ENCODE data around the gene CLCN6. TPM values are rescaled to one million over a fixed set of nuclear protein-coding genes. Genes with fewer than 3 reads are reported as not detected.

CLCN6 gene
- total RNA-seq, 8 experiments from 2014 or later, result 9.6 to 61.4 (median 27.0) TPM

DNA sequence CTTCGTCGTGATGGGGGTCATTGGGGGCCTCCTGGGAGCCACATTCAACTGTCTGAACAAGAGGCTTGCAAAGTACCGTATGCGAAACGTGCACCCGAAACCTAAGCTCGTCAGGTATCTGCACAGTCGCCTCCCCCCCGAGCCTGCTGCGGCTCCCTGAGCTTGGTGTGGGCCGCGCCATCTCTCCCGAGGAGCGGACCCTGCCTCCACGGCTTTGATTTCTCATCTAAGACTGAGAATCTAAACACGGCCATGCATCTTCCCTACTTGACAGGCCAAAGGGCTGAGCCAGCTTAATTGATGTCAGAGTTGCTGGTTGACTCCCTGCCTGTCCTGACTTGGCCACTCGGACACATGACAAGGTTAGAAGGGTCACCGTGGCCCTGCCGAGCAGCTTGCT lies 22.5 kb downstream of the CLCN6 start:
- Histone ChIP-seq H3K4me1 (replicated peaks in 1 of 2) (no peaks in the 10 kb centered on the region), H3K4me3 (no peak overlapping the region), H3K27ac (no peak overlapping the region)
- 88 to 100% (median 92%) methylated on average over 2 to 19 of the region's 19 CpGs; no CpG with 5 or more reads in 3 of the 10 experiments for WGBS, 10 experiments
- in situ Hi-C loops (cut with MboI; ENCODE audit: low pct_unique_long_range_greater_than_20kb in 2 of 9, low sequenced_read_pairs in 9 of 9, unreplicated experiment in 9 of 9), result loop anchor here in 1 of 9 experiments (25.0 kb wide), 1 partner anchor 384 kb away; no protein-coding TSS in a partner anchor
- ATAC-seq (replicated peaks in 6 of 8), result peak in 1 of 8 experiments; percentile 14

DNA sequence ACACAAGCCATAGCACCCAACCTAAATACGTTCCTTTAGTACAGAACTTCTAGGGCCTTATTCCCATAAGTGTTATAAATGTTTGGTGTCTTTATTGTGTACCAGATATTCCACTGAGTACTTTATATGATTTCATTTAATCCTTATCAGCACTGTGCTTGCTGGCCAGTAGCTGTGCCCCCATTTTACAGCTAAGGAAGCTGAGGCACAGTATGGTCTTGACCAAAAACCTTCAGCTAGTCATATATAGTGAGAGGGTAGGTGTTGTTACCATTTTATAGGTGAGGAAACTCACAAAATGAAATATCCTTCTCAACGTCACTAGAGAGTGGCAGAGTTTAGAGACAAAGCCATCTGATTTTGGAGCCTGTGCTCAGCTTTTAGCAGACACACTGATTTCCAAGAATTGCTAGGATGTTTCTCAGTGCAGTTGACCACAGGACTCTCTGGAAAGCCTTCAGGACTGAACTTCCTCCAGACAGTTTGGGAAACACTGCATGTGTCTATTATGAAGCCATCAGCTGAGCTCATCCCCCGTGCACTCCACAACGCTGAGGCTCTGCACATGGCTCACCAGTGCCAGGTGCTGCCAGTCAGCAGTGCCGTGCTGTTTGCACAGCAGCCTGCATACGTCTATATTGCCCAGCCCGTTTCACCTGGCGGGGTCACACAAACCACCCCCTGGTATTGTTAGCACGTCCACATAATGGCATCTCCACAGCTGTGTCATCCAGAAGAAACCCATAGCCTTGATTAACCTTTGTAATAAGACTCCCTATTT lies 26.1 kb downstream of the CLCN6 start:
- no peak for ATAC-seq (replicated peaks in 6 of 8)
- no peaks in the 10 kb centered on the region for H3K4me1 ChIP-seq (replicated peaks in 1 of 2)
- H3K27ac ChIP-seq, result no peak overlapping the region
- in situ Hi-C loops (cut with MboI; ENCODE audit: low pct_unique_long_range_greater_than_20kb in 2 of 9, low sequenced_read_pairs in 9 of 9, unreplicated experiment in 9 of 9), result loop anchor here in 1 of 9 experiments (25.0 kb wide), 1 partner anchor 380 kb away; no protein-coding TSS in a partner anchor
- no peak overlapping the region for H3K4me3 ChIP-seq
- 80 to 100% (median 92%) methylated on average over 1 to 9 of the region's 9 CpGs; no CpG with 5 or more reads in 1 of the 10 experiments for WGBS, 10 experiments

DNA sequence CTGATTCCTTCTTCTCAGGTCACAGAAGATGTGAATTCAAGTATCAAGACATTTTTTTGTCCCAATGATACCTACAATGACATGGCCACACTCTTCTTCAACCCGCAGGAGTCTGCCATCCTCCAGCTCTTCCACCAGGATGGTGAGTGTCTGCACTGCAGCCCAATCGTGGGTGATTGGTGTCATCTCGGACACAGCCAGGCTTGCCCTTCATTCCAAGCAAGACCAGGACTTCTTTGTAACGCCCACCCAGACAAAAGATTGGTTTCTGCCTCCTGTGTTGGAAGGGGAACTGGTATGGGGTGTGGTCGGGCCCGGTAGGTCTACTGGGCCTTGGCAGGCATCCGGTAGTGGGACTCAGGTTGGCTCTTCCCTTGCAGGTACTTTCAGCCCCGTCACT lies 27.5 kb downstream of the CLCN6 start:
- in situ Hi-C loops (cut with MboI; ENCODE audit: low pct_unique_long_range_greater_than_20kb in 2 of 9, low sequenced_read_pairs in 9 of 9, unreplicated experiment in 9 of 9), result loop anchor here in 1 of 9 experiments (25.0 kb wide), 1 partner anchor 379 kb away; no protein-coding TSS in a partner anchor

DNA sequence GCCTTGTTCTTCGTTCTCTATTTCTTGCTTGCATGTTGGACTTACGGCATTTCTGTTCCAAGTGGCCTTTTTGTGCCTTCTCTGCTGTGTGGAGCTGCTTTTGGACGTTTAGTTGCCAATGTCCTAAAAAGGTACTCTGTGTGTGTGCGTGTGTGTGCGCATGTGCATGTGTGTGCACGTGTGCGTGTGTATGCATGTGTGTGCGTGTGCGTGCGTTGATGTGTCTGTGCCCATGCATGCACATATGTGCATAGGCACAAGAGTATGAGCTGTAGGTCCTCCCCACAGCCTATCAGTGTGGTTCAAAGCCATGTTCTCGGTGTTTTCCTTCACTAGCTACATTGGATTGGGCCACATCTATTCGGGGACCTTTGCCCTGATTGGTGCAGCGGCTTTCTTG lies 27.9 kb downstream of the CLCN6 start:
- no peak overlapping the region for H3K27ac ChIP-seq
- ATAC-seq (replicated peaks in 6 of 8), result peak in 1 of 8 experiments; percentile 3
- no peaks in the 10 kb centered on the region for H3K4me1 ChIP-seq (replicated peaks in 1 of 2)
- WGBS, 10 experiments, result 83 to 100% (median 95%) methylated on average over 1 to 13 of the region's 13 CpGs; no CpG with 5 or more reads in 2 of the 10 experiments
- H3K4me3 ChIP-seq, result no peak overlapping the region
- in situ Hi-C loops (cut with MboI; ENCODE audit: low pct_unique_long_range_greater_than_20kb in 2 of 9, low sequenced_read_pairs in 9 of 9, unreplicated experiment in 9 of 9), result loop anchor here in 1 of 9 experiments (25.0 kb wide), 1 partner anchor 378 kb away; no protein-coding TSS in a partner anchor

More for the DNA sequence above, 27.5 kb downstream of the CLCN6 start:
- ATAC-seq (replicated peaks in 6 of 8), result no peak
- no peak overlapping the region for H3K4me3 ChIP-seq
- 82 to 100% (median 86%) methylated on average over 3 to 8 of the region's 8 CpGs; no CpG with 5 or more reads in 5 of the 10 experiments for WGBS, 10 experiments
- no peaks in the 10 kb centered on the region for H3K4me1 ChIP-seq (replicated peaks in 1 of 2)
- H3K27ac ChIP-seq, result no peak overlapping the region

DNA sequence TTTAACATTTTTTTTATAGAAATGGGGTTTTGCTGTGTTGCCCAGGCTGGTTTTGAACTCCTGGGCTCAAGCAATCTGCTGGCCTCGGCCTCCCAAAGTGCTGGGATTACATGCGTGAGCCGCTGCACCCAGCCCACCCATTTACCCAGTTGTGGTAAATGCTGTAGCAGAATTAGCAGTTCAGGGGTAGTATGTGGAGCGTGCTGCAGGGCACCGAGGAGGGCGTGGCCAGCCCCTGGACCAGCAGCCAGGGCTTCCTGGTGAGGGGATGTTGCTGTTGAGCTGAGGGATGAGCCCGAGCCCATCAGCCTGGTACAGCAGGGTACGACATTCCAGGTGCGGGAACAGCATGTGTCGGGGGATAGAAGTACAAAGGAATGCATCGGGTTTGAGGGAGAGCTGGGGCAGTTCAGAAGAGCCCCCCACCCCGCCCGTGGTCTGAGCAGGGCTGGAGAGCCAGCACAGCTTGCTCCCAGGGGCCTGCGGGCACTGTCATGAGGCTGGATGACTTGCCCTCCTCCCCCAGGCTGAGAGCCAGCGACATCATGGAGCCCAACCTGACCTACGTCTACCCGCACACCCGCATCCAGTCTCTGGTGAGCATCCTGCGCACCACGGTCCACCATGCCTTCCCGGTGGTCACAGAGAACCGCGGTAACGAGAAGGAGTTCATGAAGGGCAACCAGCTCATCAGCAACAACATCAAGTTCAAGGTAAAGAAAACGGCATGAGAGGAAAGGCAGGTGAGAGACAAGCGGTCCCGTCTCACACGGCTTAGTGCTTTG lies 29.6 kb downstream of the CLCN6 start:
- in situ Hi-C loops (cut with MboI; ENCODE audit: low pct_unique_long_range_greater_than_20kb in 2 of 9, low sequenced_read_pairs in 9 of 9, unreplicated experiment in 9 of 9), result loop anchor here in 2 of 9 experiments (5.0 to 25.0 kb wide), 2 partner anchors 62 to 377 kb away; no protein-coding TSS in a partner anchor
- H3K27ac ChIP-seq, result no peak overlapping the region
- no peak overlapping the region for H3K4me3 ChIP-seq
- ATAC-seq (replicated peaks in 6 of 8), result no peak
- H3K4me1 ChIP-seq (replicated peaks in 1 of 2), result no peaks in the 10 kb centered on the region
- WGBS, 10 experiments, result 95 to 100% (median 100%) methylated on average over 1 to 20 of the region's 28 CpGs; no CpG with 5 or more reads in 2 of the 10 experiments

DNA sequence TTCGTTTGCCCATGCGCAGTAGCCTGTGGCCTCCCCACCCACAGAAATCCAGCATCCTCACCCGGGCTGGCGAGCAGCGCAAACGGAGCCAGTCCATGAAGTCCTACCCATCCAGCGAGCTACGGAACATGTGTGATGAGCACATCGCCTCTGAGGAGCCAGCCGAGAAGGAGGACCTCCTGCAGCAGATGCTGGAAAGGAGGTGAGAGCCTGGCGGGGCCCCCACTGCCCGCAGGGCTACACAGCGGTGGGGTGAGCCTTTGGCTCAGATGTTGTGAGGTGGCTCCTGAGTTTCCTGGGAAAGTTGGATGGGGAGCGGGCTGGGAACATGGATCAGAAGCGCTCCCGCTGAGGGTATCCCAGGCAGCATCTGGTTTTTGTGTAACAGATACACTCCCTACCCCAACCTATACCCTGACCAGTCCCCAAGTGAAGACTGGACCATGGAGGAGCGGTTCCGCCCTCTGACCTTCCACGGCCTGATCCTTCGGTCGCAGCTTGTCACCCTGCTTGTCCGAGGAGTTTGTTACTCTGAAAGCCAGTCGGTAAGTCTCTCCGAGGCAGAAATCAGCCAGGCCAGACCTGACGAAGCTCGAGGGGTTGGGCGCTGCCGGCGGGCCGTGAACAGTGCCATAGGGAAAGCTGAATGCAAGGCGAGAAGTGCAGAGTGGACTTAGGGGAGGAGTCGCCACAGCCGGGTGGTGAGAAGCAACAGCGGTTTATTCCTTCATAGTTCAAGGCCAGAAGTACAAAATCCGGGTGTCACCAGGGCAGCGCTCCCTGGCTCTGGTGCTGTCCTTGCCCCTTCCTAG lies 31.2 kb downstream of the CLCN6 start:
- in situ Hi-C loops (cut with MboI; ENCODE audit: low pct_unique_long_range_greater_than_20kb in 2 of 9, low sequenced_read_pairs in 9 of 9, unreplicated experiment in 9 of 9), result loop anchor here in 2 of 9 experiments (5.0 to 25.0 kb wide), 2 partner anchors 60 to 375 kb away; no protein-coding TSS in a partner anchor
- ATAC-seq (replicated peaks in 6 of 8), result no peak

DNA sequence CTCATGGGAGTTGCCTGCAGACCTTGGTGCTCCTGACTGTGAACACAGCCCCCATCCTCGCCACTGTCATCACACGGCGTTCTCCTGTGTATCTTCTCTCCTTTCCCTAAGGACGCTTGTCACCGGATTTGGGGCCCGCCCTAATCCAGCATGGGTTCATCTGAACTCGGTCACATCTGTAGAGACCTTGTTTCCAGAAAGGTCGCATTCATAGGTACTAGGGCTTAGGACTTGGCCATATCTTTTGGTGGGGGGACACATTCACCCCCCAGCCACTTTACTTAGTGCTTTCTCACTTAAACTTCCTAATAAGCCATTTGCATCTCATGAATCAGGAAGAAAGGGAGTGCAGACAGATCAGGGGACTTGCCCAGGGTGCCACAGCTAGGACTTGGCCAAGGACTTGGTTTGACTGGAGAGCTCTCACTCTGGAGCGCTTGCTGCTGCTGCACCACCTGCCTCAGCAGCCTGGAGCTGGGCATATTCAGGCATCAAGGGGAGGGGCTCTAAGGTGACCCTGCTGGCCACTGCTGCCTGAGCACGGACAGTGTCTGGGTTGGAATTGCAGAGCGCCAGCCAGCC lies 31.9 kb downstream of the CLCN6 start:
- Histone ChIP-seq H3K27ac (no peak overlapping the region), H3K4me1 (replicated peaks in 1 of 2) (peaks cover 9 to 19% of the 10 kb centered on the region in 2 donors), H3K4me3 (no peak overlapping the region)
- WGBS, 10 experiments, result 84 to 100% (median 88%) methylated on average over 1 to 10 of the region's 11 CpGs; no CpG with 5 or more reads in 5 of the 10 experiments
- peak in 3 of 8 experiments; percentile 3 to 5 (median 4) for ATAC-seq (replicated peaks in 6 of 8)
- in situ Hi-C loops (cut with MboI; ENCODE audit: low pct_unique_long_range_greater_than_20kb in 2 of 9, low sequenced_read_pairs in 9 of 9, unreplicated experiment in 9 of 9), result loop anchor here in 2 of 9 experiments (5.0 to 25.0 kb wide), 2 partner anchors 59 to 374 kb away; no protein-coding TSS in a partner anchor

More for the DNA sequence above, 31.2 kb downstream of the CLCN6 start:
- no peak overlapping the region for H3K4me3 ChIP-seq
- H3K4me1 ChIP-seq (replicated peaks in 1 of 2), result peaks cover 4 to 13% of the 10 kb centered on the region in 2 donors
- WGBS, 10 experiments, result 88 to 95% (median 93%) methylated on average over 2 to 35 of the region's 36 CpGs; no CpG with 5 or more reads in 3 of the 10 experiments
- H3K27ac ChIP-seq, result no peak overlapping the region

DNA sequence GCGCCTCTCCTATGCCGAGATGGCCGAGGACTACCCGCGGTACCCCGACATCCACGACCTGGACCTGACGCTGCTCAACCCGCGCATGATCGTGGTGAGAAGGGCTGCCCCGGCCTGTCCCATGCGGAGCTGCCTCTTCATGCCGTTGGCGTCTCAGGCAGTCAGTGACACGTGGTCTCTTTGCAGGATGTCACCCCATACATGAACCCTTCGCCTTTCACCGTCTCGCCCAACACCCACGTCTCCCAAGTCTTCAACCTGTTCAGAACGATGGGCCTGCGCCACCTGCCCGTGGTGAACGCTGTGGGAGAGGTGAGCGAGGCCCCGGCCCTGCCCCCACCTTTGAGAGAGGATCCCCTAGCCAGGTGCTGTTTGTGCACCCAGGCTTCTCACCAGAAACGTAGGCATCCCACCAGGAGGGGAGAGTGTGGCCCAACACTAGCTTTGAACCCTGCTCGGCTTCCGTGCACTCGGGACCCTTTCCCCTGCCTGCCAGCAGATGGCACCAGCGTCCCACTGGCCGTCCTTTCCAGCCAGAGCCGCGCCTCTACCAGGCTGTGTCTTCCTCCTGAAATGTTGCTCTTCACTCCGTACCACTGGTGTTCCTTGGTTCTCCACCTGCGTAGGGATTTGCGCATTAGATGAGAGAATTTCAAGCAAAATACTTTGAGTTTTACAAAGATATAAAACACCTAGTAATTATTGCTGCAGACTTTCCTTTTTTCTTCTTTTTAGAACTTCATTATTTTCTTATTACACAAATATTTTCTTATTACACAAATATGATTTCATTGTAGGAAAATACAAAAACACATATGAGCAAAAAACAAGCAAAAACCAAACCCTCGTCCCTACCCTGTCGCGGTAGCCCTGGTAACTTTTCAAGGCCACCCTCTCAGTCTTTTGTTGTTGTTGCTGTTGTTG lies 32.6 kb downstream of the CLCN6 start:
- WGBS, 10 experiments, result 31 to 87% (median 49%) methylated on average over 1 to 26 of the region's 40 CpGs
- ATAC-seq (replicated peaks in 6 of 8), result peak; percentile 38 to 91 (median 68)
- Histone ChIP-seq H3K4me1 (replicated peaks in 1 of 2) (peaks cover 9 to 19% of the 10 kb centered on the region in 2 donors), H3K4me3 (no peak overlapping the region), H3K27ac (no peak overlapping the region)
- in situ Hi-C loops (cut with MboI; ENCODE audit: low pct_unique_long_range_greater_than_20kb in 2 of 9, low sequenced_read_pairs in 9 of 9, unreplicated experiment in 9 of 9), result loop anchor here in 2 of 9 experiments (5.0 to 25.0 kb wide), 2 partner anchors 59 to 374 kb away; no protein-coding TSS in a partner anchor

DNA sequence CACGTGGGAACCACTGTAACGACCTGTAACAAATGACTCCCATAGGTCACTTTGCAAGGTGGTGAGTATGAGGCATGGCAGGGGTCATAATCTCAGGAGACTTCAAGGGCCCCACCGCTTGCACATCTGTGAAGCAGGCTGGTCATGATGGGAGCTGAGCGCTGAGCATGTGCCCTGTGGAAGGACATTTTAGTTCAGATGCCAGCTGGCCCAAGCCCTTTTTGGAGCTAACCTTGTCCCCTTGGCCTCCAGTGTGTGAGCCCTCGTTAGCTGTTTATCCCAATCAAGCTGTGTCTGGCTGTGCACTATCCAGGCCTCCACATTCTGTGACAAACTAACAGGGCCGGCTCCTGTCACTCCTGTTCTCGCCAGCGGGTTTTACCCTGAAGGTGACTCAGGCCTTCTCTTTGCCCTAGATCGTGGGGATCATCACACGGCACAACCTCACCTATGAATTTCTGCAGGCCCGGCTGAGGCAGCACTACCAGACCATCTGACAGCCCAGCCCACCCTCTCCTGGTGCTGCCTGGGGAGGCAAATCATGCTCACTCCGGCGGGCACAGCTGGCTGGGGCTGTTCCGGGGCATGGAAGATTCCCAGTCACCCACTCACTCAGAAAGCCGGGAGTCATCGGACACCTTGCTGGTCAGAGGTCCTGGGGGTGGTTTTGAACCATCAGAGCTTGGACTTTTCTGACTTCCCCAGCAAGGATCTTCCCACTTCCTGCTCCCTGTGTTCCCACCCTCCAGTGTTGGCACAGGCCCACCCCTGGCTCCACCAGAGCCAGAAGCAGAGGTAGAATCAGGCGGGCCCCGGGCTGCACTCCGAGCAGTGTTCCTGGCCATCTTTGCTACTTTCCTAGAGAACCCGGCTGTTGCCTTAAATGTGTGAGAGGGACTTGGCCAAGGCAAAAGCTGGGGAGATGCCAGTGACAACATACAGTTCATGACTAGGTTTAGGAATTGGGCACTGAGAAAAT lies 34.0 kb downstream of the CLCN6 start:
- H3K4me1 ChIP-seq (replicated peaks in 1 of 2), result peaks cover 9 to 19% of the 10 kb centered on the region in 2 donors
- no peak overlapping the region for H3K4me3 ChIP-seq
- in situ Hi-C loops (cut with MboI; ENCODE audit: low pct_unique_long_range_greater_than_20kb in 2 of 9, low sequenced_read_pairs in 9 of 9, unreplicated experiment in 9 of 9), result loop anchor here in 3 of 9 experiments (5.0 to 25.0 kb wide), 3 partner anchors 55 to 372 kb away; no protein-coding TSS in a partner anchor
- 89 to 100% (median 91%) methylated on average over 2 to 12 of the region's 20 CpGs; no CpG with 5 or more reads in 3 of the 10 experiments for WGBS, 10 experiments
- no peak for ATAC-seq (replicated peaks in 6 of 8)
- H3K27ac ChIP-seq, result no peak overlapping the region
